Measurements from ENCODE around the gene UGT1A8. TPM values are rescaled to one million over a fixed set of nuclear protein-coding genes. Genes with fewer than 3 reads are reported as not detected.
"Not testable (repeated sequence)": the region's sequence is repeated elsewhere in the genome, so short reads cannot be mapped to it uniquely, and the experiment has no call there.

Gene UGT1A8
- total RNA-seq, 1 donor from 2014 or later = not detected

DNA sequence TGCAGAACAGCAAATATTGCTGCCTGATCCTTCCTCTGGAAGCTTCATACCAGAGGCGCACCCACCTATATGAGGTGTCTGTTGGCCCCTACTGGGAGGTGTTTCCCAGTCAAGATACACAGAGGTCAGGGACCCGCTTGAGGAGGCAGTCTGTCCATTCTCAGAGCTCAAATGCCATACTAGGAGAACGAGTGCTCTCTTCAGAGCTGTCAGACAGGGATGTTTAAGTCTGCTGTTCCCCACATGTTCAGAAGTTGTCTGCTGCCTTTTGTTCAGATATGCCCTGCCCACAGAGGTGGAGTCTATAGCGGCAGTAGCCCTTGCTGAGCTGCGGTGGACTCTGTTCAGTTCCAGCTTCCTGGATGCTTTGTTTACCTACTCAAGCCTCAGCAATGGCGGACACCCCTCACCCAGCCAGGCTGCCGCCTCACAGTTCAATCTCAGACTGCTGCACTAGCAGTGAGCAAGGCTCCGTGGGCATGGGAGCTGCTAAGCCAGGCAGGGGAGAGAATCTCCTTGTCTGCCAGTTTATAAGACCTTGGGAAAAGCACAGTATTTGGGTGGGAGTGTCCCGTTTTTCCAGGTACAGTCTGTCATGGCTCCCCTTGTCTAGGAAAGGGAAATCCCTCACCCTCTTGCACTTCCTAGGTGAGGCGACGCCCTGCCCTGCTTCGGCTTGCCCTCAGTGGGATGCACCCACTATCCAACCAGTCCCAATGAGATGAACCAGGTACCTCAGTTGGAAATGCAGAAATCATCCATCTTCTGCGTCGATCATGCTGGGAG is 119.6 kb downstream of the UGT1A8 start:
- DNase-seq = not testable (repeated sequence)

DNA sequence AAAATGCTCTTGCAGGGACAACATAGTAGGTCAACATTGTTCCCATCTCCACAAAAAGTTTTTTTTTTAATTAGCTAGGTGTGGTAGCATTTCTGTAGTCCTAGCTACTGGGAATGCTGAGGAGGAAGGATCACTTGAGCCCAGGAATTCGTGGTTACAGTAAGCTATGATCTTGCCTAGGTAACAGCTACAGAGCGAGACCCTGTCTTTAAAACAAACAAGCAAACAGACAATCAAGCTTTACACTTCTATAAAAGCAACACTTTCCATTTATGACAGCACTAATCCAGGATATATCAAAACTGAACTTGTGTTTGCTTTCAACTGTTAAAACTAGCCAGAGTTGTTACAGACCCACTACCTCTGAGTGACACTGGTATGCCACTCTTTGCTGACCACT is 123.4 kb downstream of the UGT1A8 start:
- DNase-seq = no peak

DNA sequence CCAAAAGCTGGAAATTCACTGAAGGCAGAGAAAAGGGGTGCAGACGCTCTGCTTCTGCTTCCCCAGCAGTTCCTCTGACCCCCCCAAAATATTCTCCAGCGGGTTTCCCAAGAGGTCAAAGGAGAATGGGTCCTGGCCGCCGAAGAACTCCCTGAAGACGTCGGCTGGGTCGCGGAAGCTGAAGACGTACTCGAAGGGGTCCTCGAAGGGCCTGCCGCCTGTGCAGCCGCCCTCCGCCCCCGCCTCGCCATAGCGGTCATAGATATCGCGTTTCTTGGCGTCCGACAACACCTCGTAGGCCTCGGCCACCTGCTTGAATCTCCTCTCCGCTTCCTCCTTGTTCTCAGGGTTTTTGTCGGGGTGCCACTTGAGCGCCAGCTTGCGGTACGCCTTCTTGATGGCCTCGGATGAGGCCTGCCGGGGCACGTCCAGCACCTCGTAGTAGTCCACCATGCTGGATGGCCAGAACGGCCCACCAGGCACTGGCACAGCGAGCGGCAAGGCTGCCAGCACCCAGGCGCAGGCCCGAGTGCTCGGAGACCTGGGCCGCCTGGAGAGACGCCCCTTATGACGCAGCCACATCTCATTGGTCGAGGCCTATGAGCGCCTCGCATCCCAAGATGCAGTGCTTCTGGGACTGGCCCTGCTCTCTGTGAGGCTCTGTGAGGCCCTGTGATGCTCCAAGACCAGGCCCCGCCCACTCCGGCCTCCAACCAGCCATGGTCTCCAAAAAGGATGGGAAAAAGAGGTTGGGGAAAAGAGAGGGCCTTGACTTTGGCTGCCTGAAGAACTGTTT is 126.2 kb downstream of the UGT1A8 start:
- no peak for DNase-seq

DNA sequence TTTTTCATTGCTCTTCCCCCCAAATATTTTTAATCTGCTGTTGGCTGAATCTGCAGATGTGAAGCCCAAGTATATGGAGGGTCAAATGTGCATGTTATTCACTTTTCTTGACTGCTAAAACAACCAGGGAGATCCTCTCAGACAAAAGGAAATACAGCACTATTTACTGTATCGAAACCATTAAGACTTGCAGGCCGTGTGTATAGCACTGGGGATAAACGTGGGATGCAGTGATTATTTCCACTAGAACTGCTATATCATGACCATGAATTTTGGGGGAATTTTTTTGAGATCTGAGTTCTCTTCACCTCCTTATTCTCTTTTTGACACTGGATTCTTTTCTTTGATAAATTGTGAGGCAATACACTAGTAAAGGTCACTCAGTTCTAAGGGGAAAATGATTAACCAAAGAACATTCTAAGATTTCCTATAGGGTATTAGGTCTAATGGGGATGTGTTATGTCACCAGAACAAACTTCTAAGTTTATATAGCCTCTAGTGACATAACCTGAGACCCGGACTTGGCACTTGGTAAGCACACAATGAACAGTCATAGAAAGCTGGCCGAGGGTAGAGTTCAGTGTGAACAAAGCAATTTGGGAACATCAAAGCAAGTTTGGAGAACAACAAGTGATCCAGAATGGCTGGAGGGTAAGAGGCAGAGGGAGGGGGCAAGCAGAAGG is 127.8 kb downstream of the UGT1A8 start:
- DNase-seq = no peak

GRCh38 chr2:233745838-233746237 is 128.4 kb downstream of the UGT1A8 start:
- not testable (repeated sequence) for DNase-seq

- DNase-seq = no peak
Observed at GRCh38 chr2:233746475-233747282, 129.2 kb downstream of the UGT1A8 start.

- DNase-seq = no peak
Observed at GRCh38 chr2:233747283-233747544, 129.8 kb downstream of the UGT1A8 start.

DNA sequence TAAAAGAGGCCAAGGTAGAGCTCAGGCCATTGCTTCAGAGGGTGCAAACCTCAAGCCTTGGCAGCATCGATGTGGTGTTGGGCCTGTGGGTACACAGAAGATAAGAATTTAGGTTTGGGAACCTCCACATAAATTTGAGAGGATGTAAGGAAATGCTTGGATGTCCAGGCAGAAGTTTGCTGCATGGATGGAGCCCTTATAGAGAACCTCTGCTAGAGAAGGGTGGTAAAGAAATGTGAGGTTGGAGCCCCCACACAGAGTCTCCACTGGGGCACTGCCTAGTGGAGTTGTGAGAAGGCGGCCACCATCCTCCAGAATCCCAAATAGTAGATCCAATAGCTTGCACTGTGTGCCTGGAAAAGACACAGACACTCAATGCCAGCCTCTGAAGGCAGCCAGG is 133.3 kb downstream of the UGT1A8 start:
- not testable (repeated sequence) for DNase-seq

DNA sequence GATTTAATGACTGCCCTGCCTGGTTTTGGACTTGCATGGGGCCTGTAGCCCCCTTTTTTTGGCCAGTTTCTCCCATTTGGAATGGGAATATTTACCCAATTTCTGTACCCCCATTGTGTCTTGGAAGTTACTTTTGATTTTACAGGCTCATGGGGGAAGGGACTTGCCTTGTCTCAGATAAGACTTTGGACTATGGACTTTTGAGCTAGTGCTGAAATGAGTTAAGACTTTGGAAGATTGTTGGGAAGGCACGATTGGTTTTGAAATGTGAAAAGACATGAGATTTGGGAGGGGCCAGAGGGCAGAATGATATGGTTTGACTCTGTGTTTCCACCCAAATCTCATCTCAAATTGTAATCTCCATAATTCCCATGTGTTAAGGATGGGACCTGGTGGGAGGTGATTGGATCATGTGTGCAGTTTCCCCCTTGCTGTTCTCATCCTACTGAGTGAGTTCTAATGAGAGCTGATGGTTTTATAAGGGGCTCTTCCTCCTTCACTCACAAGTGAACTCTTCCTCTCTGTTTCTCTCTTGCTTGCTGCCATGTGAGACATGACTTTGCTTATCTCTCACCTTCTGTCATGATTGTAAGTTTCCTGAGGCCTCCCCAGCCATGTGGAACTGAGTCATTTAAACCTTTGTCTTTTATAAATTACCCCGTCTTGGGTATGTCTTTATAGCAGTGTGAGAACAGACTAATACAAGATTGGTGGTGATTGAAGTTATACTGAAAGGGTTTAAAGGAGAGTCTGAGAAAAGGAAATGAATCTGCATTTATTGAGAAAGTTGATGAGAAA is 134.0 kb downstream of the UGT1A8 start:
- not testable (repeated sequence) for DNase-seq

DNA sequence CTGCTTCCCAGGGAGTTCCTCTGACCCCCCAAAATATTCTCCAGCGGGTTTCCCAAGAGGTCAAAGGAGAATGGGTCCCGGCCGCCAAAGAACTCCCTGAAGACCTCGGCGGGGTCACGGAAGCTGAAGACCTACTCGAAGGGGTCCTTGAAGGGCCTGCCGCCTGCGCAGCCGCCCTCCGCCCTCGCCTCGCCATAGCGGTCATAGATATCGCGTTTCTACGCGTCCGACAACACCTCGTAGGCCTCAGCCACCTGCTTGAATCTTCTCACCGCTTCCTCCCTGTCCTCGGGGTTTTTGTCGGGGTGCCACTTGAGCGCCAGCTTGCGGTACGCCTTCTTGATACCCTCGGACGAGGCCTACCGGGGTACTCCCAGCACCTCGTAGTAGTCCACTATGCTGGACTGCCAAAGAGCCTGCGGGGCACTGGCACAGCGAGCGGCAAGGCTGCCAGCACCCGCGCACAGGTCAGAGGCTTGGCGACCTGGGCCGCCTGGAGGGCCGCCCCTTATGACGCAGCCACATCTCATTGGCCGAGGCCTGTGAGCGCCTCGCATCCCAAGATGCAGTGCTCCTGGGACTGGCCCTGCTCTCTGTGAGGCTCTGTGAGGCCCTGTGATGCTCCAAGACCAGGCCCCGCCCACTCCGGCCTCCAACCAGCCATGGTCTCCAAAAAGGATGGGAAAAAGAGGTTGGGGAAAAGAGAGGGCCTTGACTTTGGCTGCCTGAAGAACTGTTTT is 137.6 kb downstream of the UGT1A8 start:
- DNase-seq = no peak

DNA sequence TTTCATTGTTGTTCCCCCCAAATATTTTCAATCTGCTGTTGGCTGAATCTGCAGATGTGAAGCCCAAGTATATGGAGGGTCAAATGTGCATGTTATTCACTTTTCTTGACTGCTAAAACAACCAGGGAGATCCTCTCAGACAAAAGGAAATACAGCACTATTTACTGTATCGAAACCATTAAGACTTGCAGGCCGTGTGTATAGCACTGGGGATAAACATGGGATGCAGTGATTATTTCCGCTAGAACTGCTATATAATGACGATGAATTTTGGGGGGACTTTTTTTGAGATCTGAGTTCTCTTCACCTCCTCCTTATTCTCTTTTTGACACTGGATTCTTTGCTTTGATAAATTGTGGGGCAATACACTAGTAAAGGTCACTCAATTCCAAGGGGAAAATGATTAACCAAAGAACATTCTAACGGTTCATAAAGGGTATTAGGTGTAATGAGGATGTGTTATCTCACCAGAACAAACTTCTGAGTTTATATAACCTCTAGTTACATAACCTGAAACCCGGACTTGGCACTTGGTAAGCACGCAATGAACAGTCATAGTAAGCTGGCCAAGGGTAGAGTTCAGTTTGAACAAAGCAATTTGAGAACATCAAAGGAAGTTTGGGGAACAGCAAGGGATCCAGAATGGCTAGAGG is 139.1 kb downstream of the UGT1A8 start:
- no peak for DNase-seq

GRCh38 chr2:233758141-233758540 is 140.7 kb downstream of the UGT1A8 start:
- DNase-seq = no peak

DNA sequence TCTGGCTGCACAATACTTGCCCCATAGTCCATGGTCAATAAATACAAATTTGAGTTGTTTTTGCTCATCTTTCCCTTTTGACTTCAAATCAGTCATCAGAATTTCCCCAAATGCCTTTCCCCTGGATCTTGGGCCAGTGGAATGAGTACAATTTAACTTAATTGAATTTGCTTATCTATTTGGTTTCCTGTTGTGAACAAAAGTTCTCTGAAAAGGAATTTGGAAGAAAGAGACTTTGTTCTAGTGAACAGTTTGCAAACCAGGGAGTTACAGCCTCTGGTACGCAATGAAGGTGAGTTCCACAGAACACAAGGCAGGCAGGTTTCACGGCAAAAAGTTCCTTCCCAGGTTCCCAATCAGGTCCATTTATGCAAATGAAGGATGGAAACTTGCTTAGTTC is 141.4 kb downstream of the UGT1A8 start:
- DNase-seq = no peak

DNA sequence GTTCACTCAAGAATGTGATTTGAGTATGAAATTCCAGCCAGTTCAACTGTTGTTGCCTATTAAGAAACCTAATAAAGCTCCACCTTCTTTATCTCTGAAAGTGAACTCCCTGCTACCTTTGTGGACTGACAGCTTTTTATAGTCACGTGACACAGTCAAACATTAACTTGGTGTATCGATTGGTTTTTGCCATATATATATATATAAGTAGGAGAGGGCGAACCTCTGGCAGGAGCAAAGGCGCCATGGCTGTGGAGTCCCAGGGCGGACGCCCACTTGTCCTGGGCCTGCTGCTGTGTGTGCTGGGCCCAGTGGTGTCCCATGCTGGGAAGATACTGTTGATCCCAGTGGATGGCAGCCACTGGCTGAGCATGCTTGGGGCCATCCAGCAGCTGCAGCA is 142.6 kb downstream of the UGT1A8 start, which contains the start of gene UGT1A1:
TSS of gene UGT1A1 (plus strand) at position 228 of the 400 bp plus-strand sequence. CDS start at position 246, 18 bp downstream.
- DNase-seq = no peak

GRCh38 chr2:233761040-233761769 is 143.8 kb downstream of the UGT1A8 start:
- DNase-seq = no peak

DNA sequence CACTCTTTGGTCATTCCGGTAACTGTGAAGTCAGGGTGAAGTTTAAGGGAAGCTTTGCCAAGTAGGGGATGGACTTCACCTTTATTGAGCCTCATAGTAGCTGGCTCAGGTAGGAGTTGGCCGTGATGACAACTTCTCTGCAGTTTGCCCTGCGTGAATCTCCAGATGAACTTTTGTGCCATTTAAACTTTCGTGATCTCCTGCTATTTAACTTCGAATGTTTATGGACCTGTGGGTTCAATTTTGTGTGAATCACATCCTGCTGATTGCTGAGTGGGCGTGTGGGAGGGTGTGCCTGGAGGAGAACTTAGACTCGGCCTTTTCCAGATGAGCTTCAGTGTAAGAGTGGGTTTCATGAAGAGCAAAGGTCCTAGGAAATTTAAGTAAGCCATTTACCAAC is 146.8 kb downstream of the UGT1A8 start:
- DNase-seq = peak; percentile 17

DNA sequence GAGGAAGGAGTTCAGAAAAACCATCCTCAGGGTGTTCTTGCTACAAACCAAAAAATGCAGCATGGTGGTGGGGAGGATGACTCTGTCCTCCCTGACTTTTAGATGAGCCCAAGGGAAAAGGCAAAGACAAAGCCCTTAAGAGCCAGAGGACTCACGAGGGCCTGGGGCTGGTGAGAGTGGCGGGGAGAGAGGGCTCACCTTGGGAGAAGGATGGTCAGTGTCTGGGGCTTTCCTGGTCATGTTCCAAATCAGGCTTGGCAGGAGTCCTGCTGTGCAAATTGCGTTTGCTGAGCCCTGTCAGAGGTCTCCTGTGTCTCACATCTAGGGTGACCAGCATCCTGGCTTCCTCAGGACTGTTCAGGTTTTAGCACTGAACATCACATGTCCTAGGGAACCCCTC is 147.3 kb downstream of the UGT1A8 start:
- no peak for DNase-seq

GRCh38 chr2:233766416-233766815 is 149.0 kb downstream of the UGT1A8 start:
- DNase-seq = no peak

- DNase-seq = no peak
Observed at GRCh38 chr2:233768076-233768475, 150.6 kb downstream of the UGT1A8 start.

- no peak for DNase-seq
Observed at GRCh38 chr2:233769260-233769659, 151.8 kb downstream of the UGT1A8 start.
